ENCODE data around the gene RAC2.

RAC2 gene

GRCh38 chr22:37269936-37270678, 26.0 kb upstream of the RAC2 start:
- no peak for TF ChIP-seq POLR2A (IDR thresholded peaks at IDR 0.05; ENCODE audit: low read depth, low read length)
- DNase-seq (ENCODE audit: insufficient read length, low spot score): no peak
- FAIRE-seq: no peak

DNA sequence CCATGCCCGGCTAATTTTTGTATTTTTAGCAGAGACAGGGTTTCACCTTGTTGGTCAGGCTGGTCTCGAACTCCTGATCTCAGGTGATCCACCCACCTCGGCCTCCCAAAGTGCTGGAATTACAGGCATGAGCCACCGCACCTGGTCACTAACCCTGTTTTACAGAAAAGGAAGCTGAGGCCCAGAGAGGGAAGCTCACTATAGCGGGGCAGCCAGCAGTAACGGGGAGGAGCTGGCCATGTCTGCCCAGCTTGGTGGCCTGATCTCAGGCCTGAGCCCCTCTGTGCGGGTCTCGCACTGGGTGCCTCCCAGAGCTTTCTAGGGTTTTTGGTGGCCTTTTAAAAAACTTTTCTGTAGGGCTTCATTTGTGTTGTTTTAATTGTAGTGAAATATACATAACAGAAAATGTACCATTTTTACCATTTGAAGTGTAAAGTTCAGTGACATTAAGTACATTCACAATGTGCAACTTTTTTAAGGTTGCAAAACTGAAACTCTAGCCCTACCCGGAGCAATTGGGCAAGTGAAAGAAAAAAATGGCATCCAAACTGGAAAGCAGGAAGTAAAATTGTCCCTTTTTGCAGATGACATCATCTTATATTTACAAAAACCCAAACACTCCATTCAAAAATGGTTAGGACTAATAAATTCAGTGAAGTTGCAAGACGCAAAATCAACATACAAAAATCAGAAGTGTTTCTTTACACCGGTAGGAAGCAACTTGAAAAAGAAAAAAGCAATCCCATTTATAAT, 23.8 kb upstream of the RAC2 start:
- DNase-seq (ENCODE audit: insufficient read length, low spot score) (no peak), FAIRE-seq (no peak)
- TF ChIP-seq POLR2A (IDR thresholded peaks at IDR 0.05; ENCODE audit: low read depth, low read length): no peak

DNA sequence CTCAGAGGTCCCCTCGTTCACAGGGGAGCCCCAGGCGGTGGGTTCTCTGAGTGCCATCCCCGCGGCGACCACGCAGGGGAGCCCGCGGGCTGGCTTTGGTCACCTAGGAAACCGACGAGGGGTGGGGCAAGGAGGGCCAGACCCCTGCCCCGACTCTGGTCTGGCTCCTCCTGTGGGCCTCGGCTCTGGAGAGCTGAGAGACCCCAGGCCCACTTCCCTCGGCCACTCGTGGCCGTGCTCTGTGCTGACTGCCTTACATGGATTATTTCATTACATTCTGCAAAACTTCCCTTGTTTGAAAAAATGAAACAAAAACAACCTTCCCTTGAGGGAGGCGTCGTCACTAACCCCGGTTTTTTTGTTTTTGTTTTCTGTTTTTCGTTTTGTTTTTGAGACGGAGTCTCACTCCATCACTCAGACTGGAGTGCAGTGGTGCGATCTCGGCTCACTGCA, 23.1 kb upstream of the RAC2 start:
- no peak for DNase-seq (ENCODE audit: insufficient read length, low spot score)
- no peak for TF ChIP-seq POLR2A (IDR thresholded peaks at IDR 0.05; ENCODE audit: low read depth, low read length)
- FAIRE-seq: no peak

GRCh38 chr22:37266581-37267134, 22.6 kb upstream of the RAC2 start:
- DNase-seq (ENCODE audit: insufficient read length, low spot score) (no peak), FAIRE-seq (no peak)
- TF ChIP-seq POLR2A (IDR thresholded peaks at IDR 0.05; ENCODE audit: low read depth, low read length): no peak

GRCh38 chr22:37263966-37264887, 20.2 kb upstream of the RAC2 start:
- FAIRE-seq: no peak
- TF ChIP-seq POLR2A (IDR thresholded peaks at IDR 0.05; ENCODE audit: low read depth, low read length): no peak
- DNase-seq (ENCODE audit: insufficient read length, low spot score): no peak

GRCh38 chr22:37262346-37262745, 18.3 kb upstream of the RAC2 start:
- TF ChIP-seq POLR2A (IDR thresholded peaks at IDR 0.05; ENCODE audit: low read depth, low read length): no peak
- no peak for FAIRE-seq
- no peak for DNase-seq (ENCODE audit: insufficient read length, low spot score)

DNA sequence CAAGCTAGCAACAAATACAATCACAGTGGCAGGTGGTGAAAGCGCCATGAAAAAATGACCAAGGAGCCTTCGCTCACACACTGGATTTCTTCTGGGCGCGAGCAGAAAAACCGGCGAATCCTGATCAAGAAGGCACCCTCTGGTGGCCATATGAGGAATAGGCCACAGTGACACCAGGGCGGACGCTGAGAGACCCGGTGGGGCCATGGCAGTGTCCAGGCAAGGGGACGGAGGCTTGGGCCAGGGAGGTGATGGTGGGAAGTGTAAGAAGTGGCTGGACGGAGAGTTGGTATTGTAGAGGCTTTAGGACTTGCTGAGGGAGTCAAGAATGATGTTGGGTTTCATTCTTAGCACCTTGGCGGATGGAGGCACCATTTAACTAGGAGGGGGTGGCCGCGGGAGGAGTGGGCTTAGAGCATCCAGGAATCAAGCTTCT, 16.9 kb upstream of the RAC2 start:
- TF ChIP-seq POLR2A (IDR thresholded peaks at IDR 0.05; ENCODE audit: low read depth, low read length): no peak
- FAIRE-seq: no peak
- peak; percentile 35 for DNase-seq (ENCODE audit: insufficient read length, low spot score)

GRCh38 chr22:37260155-37260795, 16.2 kb upstream of the RAC2 start:
- DNase-seq (ENCODE audit: insufficient read length, low spot score) (no peak), FAIRE-seq (no peak)
- no peak for TF ChIP-seq POLR2A (IDR thresholded peaks at IDR 0.05; ENCODE audit: low read depth, low read length)

GRCh38 chr22:37259540-37260029, 15.5 kb upstream of the RAC2 start:
- no peak for TF ChIP-seq POLR2A (IDR thresholded peaks at IDR 0.05; ENCODE audit: low read depth, low read length)
- no peak for FAIRE-seq
- DNase-seq (ENCODE audit: insufficient read length, low spot score): no peak

GRCh38 chr22:37258753-37259401, 14.8 kb upstream of the RAC2 start:
- no peak for TF ChIP-seq POLR2A (IDR thresholded peaks at IDR 0.05; ENCODE audit: low read depth, low read length)
- DNase-seq (ENCODE audit: insufficient read length, low spot score) (no peak), FAIRE-seq (no peak)

- TF ChIP-seq POLR2A (IDR thresholded peaks at IDR 0.05; ENCODE audit: low read depth, low read length): no peak
- DNase-seq (ENCODE audit: insufficient read length, low spot score) (no peak), FAIRE-seq (no peak)
These were observed 14.1 kb upstream of the RAC2 start for GRCh38 chr22:37258005-37258752.

Data from H54 (cell line).